K562 (cell line): ENCODE data around the gene IGSF21. TPM values are rescaled to one million over a fixed set of nuclear protein-coding genes. Genes with fewer than 3 reads are reported as not detected.

Source experiments
- ATAC-seq: fragments of 200-7000 bp; cut with Tn5 transposase; 3 replicates; pipeline ENCODE4 v1.9.1; 2020; ENCODE audit warnings: moderate library complexity
- BruUV-seq: library from RNA; stranded (reverse); fragments of 400-500 nt; replicated peaks from 2 replicates; lab custom pipeline; 2021; lab: Mats Ljungman, UMichigan
- CTCF ChIA-PET: fragments of 300-600 bp; formaldehyde crosslinking; extraction: SDS; loops from one replicate; lab custom pipeline; 2021; ENCODE audit warnings: low intra/inter-chr PET ratio; lab: Yijun Ruan, JAX
- POLR2A ChIA-PET: fragments of 300-600, 350-650 bp; sonication (Branson Sonifier 250); formaldehyde crosslinking; extraction: SDS; loops from one replicate; lab custom pipeline; 2021; ENCODE audit warnings: antibody characterized with exemption, inconsistent platforms; lab: Yijun Ruan, JAX
- DNase-seq, 4 experiments: peaks; one replicate each; pipeline versions ENCODE4 v3.0.0 to v3.0.0-alpha.2; 2011 to 2018; ENCODE audit warnings: low spot score in 3 of 4, mixed read lengths in 3 of 4; ENCODE audit errors: extremely low read depth in 1 of 4
- FAIRE-seq: peaks from 2 replicates; lab custom pipeline; 2011; peaks lifted over from hg19 to GRCh38; lab: Jason Lieb, UNC
- H2AFZ ChIP-seq: 2 replicates; pipeline ENCODE4 v1.6.0; 2011; ENCODE audit warnings: low read depth, low read length, control low read depth, inconsistent platforms
- H3K27ac ChIP-seq: fragments of 200-600 bp; 3 replicates; pipeline ENCODE4 v1.8.0; 2011; ENCODE audit warnings: low read depth, mild to moderate bottlenecking, control low read depth, inconsistent platforms, low read length, moderate library complexity, mixed read lengths; ENCODE audit errors: extremely low read depth
- H3K27me3 ChIP-seq, 2 experiments: fragments of 300-600 bp in 1 of 2; 2 replicates in 1 of 2; 3 replicates in 1 of 2; pipeline versions ENCODE4 v1.6.0 to v1.8.0; 2011; ENCODE audit warnings: inconsistent platforms in 2 of 2, low read length in 2 of 2, mild to moderate bottlenecking in 1 of 2, mixed read lengths in 1 of 2, moderate library complexity in 1 of 2; ENCODE audit not compliant: control insufficient read depth in 2 of 2, insufficient read depth in 2 of 2
- H3K36me3 ChIP-seq: fragments of 300-600 bp; 3 replicates; pipeline ENCODE4 v1.8.0; 2011; ENCODE audit warnings: mild to moderate bottlenecking, low read length, inconsistent platforms; ENCODE audit not compliant: control insufficient read depth, insufficient read depth
- H3K4me1 ChIP-seq, 2 experiments: fragments of 200-600 bp in 1 of 2; replicated peaks in 1 of 2; 2 replicates in 1 of 2; 3 replicates in 1 of 2; pipeline versions ENCODE4 v1.5.1 to v1.8.0; 2011; ENCODE audit warnings: inconsistent platforms in 2 of 2, low read length in 2 of 2, mild to moderate bottlenecking in 1 of 2, mixed read lengths in 1 of 2, moderate library complexity in 1 of 2; ENCODE audit not compliant: control insufficient read depth in 2 of 2, insufficient read depth in 2 of 2
- H3K4me2 ChIP-seq: 2 replicates; pipeline ENCODE4 v1.6.1; 2011; ENCODE audit warnings: low read length, control low read depth, inconsistent platforms, mixed read lengths; ENCODE audit not compliant: insufficient read depth
- H3K4me3 ChIP-seq: fragments of 200-600 bp; sonication (generic), shearing (Covaris generic); 2 replicates; pipeline ENCODE4 v1.5.1; 2016; ENCODE audit warnings: control low read depth, inconsistent platforms
- H3K79me2 ChIP-seq: fragments of 200-600 bp; 3 replicates; pipeline ENCODE4 v1.8.0; 2011; ENCODE audit warnings: low read length, inconsistent platforms; ENCODE audit not compliant: control insufficient read depth, insufficient read depth
- H3K9ac ChIP-seq, 2 experiments: 2 replicates each; pipeline versions ENCODE4 v1.6.0 to v1.6.1; 2011; ENCODE audit warnings: low read depth in 2 of 2, low read length in 2 of 2, control low read depth in 1 of 2, inconsistent platforms in 1 of 2, mild to moderate bottlenecking in 1 of 2, mixed read lengths in 1 of 2; ENCODE audit not compliant: insufficient read depth in 1 of 2
- H3K9me1 ChIP-seq: one replicate; pipeline ENCODE4 v1.6.0; 2011; ENCODE audit warnings: inconsistent platforms, mild to moderate bottlenecking, low read length, moderate library complexity; ENCODE audit not compliant: control insufficient read depth, insufficient read depth
- H3K9me3 ChIP-seq: replicated peaks from 2 replicates; pipeline ENCODE4 v1.5.1; 2011; ENCODE audit warnings: low read depth, low read length, inconsistent platforms; ENCODE audit not compliant: control insufficient read depth, insufficient read depth
- H4K20me1 ChIP-seq: replicated peaks from 2 replicates; pipeline ENCODE4 v1.6.1; 2011; ENCODE audit warnings: low read length, inconsistent platforms, mixed read lengths; ENCODE audit not compliant: control insufficient read depth, insufficient read depth
- ARHGAP35 ChIP-seq: fragments of 450-650 bp; IDR thresholded peaks from 2 replicates; pipeline ENCODE4 v1.6.1; 2018; ENCODE audit not compliant: partially characterized antibody
- CCAR2 ChIP-seq: fragments of 200-400 bp; formaldehyde crosslinking; IDR thresholded peaks from 2 replicates; pipeline ENCODE4 v1.6.1; 2017; ENCODE audit warnings: mild to moderate bottlenecking, low read depth, low read length
- MCM2 ChIP-seq: fragments of 450-650 bp; IDR thresholded peaks from 2 replicates; pipeline ENCODE4 v1.6.1; 2017; ENCODE audit warnings: low read depth, mild to moderate bottlenecking
- NR2C2 ChIP-seq, 2 experiments: fragments of 200-800 bp in 1 of 2; sonication (Bioruptor generic) in 1 of 2; sonication (generic) in 1 of 2; formaldehyde crosslinking in 1 of 2; IDR thresholded peaks; 2 replicates each; pipeline versions ENCODE4 v1.6.1 to v1.8.0; 2016 to 2022; ENCODE audit warnings: mild to moderate bottlenecking in 1 of 2, missing compliant biosample characterization in 1 of 2, missing genetic modification characterization in 1 of 2, missing genetic modification reagents in 1 of 2
- ZBTB1 ChIP-seq: sonication (generic); formaldehyde crosslinking; IDR thresholded peaks from 2 replicates; pipeline ENCODE4 v1.8.1; 2023; ENCODE audit warnings: missing genetic modification reagents, low read depth, mild to moderate bottlenecking, borderline replicate concordance
- ZNF184 ChIP-seq: sonication (generic); formaldehyde crosslinking; IDR thresholded peaks from 2 replicates; pipeline ENCODE4 v1.5.0; 2020; ENCODE audit warnings: missing genetic modification reagents
- ZNF232 ChIP-seq: sonication (generic); formaldehyde crosslinking; IDR thresholded peaks from 2 replicates; pipeline ENCODE4 v1.8.0; 2022; ENCODE audit warnings: mild to moderate bottlenecking, missing genetic modification reagents
- ZNF79 ChIP-seq: fragments of 250-450 bp; sonication (Bioruptor Pico); IDR thresholded peaks from 2 replicates; pipeline ENCODE4 v1.4.0; 2020; ENCODE audit warnings: low read depth, mild to moderate bottlenecking, moderate library complexity
- WGBS: fragments of 100-300 bp; shearing (Covaris generic); methylation state at CpG from one replicate; pipeline ENCODE4 v1.1.6; 2016; ENCODE audit warnings: low coverage, mixed read lengths; ENCODE audit not compliant: insufficient coverage; ENCODE audit errors: missing lambda C conversion rate; 5-methylcytosine and 5-hydroxymethylcytosine counted together
- in situ Hi-C: fragments of 300-500 bp; cut with MboI; formaldehyde crosslinking; loops from 4 replicates; pipeline ENCODE4 v1.15.0; 2018; ENCODE audit warnings: inconsistent platforms, mixed read lengths
- intact Hi-C: fragments of 100-400 bp; cut with micrococcal nuclease; formaldehyde crosslinking; loops from 2 replicates; pipeline ENCODE4 v1.14.2; 2022
- polyA plus RNA-seq, 8 experiments: library from polyadenylated mRNA; depleted of rRNA in 4 of 8; stranded (reverse) in 5 of 8; unstranded in 3 of 8; fragments of >200 nt; fragmentation: Nextera tagmentation in 2 of 8; fragmentation: Illumina TruSeq in 1 of 8; extraction: Ambion mirVana in 2 of 8; extraction: Trizol in 1 of 8; gene quantifications; 2 replicates each; pipeline versions ENCODE4 v1.2.1 to v1.2.3, GENCODE V29; 2011 to 2014; ENCODE audit warnings: inconsistent platforms in 1 of 8, missing spikeins in 1 of 8
- total RNA-seq, 7 experiments: library from RNA; depleted of rRNA in 6 of 7; stranded (reverse); fragments of >200 nt in 6 of 7; fragmentation: Illumina TruSeq in 2 of 7; extraction: Trizol in 2 of 7; gene quantifications; 2 replicates each; pipeline versions ENCODE4 v1.2.1 to v1.2.3, GENCODE V29; 2011 to 2021; ENCODE audit warnings: low replicate concordance in 1 of 7
- TF ChIP-seq, protein P1 (sequence below), 2 experiments: fragments of 450-650 bp in 1 of 2; sonication (generic) in 1 of 2; formaldehyde crosslinking in 1 of 2; IDR thresholded peaks; 2 replicates each; pipeline versions ENCODE4 v1.7.1 to v1.9.0; 2016 to 2022; ENCODE audit warnings: inconsistent platforms in 1 of 2, mild to moderate bottlenecking in 1 of 2, missing genetic modification reagents in 1 of 2

IGSF21 gene
- total and polyA plus RNA-seq, 9 of the 15 experiments (the other 6 are each of a cell fraction or from before 2014, with no cell fraction given) = not detected

DNA sequence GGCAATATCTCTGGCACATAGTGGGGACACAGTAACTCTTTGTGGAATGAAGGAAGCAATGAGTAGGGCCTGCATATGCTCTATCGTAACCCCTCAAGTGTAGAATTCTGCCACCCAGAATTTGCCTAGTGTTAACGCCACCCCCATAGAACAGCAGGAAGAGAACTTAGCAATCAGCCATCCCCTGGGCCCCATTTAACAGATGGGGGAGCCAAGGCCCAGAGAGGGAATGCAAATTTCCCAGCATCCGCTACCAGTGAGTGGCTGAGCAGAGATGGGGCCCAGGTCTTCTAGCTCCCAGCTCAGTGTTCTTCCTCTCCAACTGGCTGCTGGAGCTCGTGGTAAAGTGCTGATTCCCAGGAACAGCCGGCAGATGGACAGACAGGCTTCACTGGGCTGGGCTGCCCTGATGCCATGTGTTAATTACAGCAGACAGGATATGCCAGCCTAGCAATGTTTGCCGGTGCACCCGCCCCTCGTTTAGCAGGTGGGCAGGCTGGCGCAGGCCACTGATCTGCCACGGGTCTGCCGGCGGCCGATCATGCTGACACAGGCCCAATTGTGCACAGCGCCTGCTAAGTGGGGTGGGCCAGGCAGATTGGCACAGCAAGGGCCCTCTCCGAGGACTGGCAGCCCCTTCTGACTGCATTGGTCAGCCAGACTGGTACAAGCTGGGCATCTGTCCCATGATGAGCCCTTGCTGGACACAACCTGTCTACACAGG is 171.9 kb downstream of the IGSF21 start:
- Histone ChIP-seq H3K27ac (no peak overlapping the region), H3K4me2 (no peak overlapping the region)

More for the DNA sequence above, 171.9 kb downstream of the IGSF21 start:
- intact Hi-C loops (no loop called here), in situ Hi-C loops (no loop called here)
- Histone ChIP-seq H3K27me3 (peaks cover 6 to 31% of the 10 kb centered on the region in 2 experiments; a peak in 3 of 5 replicates), H3K9me1 (no peaks in the 10 kb centered on the region), H3K4me1 (no peaks in the 10 kb centered on the region), H3K9me3 (no peaks in the 10 kb centered on the region), H3K36me3 (no peaks in the 10 kb centered on the region), H3K4me3 (no peak overlapping the region), H2AFZ (no peak overlapping the region), H4K20me1 (peaks cover 21% of the 10 kb centered on the region; the same call in 1 of the 2 replicates), H3K79me2 (no peaks in the 10 kb centered on the region), H3K9ac (no peak overlapping the region)
- FAIRE-seq (no peak), DNase-seq (no peak), ATAC-seq (no peak)
- ChIA-PET CTCF (interaction anchor here (0.6 kb wide), 1 partner anchor 19 kb away, joined by 3 read pairs; no protein-coding TSS in a partner anchor), POLR2A (no interaction called here)
- no TSS peak for BruUV-seq
- TF ChIP-seq ZNF232 (no peak), ZBTB1 (CRISPR knock-in tag) (no peak), CCAR2 (no peak), NR2C2 (CRISPR knock-in tag; IDR thresholded peaks at IDR 0.05) (no peak), NR2C2 (tag; IDR thresholded peaks at IDR 0.05) (no peak), MCM2 (no peak), ZNF79 (CRISPR knock-in tag) (no peak), ARHGAP35 (no peak), ZNF184 (CRISPR knock-in tag) (no peak)
- TF ChIP-seq, protein P1, sequence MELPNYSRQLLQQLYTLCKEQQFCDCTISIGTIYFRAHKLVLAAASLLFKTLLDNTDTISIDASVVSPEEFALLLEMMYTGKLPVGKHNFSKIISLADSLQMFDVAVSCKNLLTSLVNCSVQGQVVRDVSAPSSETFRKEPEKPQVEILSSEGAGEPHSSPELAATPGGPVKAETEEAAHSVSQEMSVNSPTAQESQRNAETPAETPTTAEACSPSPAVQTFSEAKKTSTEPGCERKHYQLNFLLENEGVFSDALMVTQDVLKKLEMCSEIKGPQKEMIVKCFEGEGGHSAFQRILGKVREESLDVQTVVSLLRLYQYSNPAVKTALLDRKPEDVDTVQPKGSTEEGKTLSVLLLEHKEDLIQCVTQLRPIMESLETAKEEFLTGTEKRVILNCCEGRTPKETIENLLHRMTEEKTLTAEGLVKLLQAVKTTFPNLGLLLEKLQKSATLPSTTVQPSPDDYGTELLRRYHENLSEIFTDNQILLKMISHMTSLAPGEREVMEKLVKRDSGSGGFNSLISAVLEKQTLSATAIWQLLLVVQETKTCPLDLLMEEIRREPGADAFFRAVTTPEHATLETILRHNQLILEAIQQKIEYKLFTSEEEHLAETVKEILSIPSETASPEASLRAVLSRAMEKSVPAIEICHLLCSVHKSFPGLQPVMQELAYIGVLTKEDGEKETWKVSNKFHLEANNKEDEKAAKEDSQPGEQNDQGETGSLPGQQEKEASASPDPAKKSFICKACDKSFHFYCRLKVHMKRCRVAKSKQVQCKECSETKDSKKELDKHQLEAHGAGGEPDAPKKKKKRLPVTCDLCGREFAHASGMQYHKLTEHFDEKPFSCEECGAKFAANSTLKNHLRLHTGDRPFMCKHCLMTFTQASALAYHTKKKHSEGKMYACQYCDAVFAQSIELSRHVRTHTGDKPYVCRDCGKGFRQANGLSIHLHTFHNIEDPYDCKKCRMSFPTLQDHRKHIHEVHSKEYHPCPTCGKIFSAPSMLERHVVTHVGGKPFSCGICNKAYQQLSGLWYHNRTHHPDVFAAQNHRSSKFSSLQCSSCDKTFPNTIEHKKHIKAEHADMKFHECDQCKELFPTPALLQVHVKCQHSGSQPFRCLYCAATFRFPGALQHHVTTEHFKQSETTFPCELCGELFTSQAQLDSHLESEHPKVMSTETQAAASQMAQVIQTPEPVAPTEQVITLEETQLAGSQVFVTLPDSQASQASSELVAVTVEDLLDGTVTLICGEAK (IDR thresholded peaks at IDR 0.05) = no peak
- TF ChIP-seq, protein P1 (CRISPR knock-in tag; IDR thresholded peaks at IDR 0.05) = no peak
- 1% methylated on average over 15 of the region's 15 CpGs for WGBS
